GM12874 (cell line): Measurements from ENCODE around the gene ATF5.
"Not testable (repeated sequence)": the region's sequence is repeated elsewhere in the genome, so short reads cannot be mapped to it uniquely, and the experiment has no call there.

Experiments used
- TF ChIP-seq, protein P1 (sequence below): IDR thresholded peaks from 2 replicates; pipeline ENCODE4 v1.5.1; 2011; ENCODE audit warnings: low read depth, mild to moderate bottlenecking, control low read depth, low read length, moderate library complexity; ENCODE audit not compliant: insufficient read depth

The ATF5 gene

GRCh38 chr19:49954933-49955332 lies 25.9 kb downstream of the ATF5 start:
- TF ChIP-seq, protein P1, sequence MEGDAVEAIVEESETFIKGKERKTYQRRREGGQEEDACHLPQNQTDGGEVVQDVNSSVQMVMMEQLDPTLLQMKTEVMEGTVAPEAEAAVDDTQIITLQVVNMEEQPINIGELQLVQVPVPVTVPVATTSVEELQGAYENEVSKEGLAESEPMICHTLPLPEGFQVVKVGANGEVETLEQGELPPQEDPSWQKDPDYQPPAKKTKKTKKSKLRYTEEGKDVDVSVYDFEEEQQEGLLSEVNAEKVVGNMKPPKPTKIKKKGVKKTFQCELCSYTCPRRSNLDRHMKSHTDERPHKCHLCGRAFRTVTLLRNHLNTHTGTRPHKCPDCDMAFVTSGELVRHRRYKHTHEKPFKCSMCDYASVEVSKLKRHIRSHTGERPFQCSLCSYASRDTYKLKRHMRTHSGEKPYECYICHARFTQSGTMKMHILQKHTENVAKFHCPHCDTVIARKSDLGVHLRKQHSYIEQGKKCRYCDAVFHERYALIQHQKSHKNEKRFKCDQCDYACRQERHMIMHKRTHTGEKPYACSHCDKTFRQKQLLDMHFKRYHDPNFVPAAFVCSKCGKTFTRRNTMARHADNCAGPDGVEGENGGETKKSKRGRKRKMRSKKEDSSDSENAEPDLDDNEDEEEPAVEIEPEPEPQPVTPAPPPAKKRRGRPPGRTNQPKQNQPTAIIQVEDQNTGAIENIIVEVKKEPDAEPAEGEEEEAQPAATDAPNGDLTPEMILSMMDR: no peak

DNA sequence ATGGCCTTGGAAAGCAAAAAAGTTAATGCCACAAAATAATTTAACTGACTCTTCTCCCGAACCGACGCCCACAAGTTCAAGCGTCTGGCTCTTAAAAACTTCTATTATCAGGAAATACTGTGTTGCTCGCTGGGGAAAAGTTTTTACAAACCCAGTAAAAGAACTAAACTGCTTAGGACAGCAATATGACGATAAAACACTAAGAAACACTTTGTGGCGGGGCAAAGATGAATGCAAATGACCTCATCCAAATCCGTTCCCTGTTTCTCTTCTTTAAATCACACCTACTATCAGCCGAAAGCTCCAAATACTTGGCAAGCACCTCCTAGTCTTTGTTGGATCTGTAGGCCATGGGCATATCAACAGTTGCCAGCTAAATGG lies 27.1 kb downstream of the ATF5 start:
- TF ChIP-seq, protein P1: no peak

DNA sequence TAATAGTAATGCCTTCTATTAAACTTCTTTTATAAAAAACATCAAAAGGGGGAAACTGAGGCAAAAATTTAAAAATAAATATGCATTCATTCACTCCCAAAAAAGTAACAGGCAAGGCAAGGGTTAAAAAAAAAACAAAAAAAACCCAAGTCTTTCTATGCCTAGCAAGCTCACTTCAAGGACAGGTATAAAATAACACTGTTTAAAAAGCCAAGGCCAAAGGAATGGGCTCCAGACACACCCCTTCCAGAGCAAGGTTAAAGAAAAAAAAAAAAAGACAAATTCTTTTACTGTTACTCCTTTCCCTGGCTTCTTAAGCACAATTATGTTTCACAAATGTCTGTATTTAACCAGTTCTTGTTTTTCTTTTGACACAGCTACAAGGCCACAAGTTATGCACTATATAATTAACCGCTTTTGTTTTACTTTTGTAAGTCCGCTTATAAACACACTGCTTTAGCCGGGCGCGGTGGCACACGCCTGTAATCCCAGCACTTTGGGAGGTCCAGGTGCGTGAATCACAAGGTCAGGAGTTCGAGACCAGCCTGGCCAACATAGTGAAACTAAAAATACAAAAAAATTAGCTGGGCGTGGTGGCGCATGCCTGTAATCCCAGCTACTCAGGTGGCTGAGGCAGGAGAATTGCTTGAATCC lies 28.4 kb downstream of the ATF5 start:
- TF ChIP-seq, protein P1: no peak

- TF ChIP-seq, protein P1: not testable (repeated sequence)
Observed at GRCh38 chr19:49960980-49961379, 32.0 kb downstream of the ATF5 start, which contains the start of gene SIGLEC11. Gene SIGLEC11, minus strand, starts transcription at chr19:49961172. Its CDS starts 91 bp downstream, at chr19:49961081.

DNA sequence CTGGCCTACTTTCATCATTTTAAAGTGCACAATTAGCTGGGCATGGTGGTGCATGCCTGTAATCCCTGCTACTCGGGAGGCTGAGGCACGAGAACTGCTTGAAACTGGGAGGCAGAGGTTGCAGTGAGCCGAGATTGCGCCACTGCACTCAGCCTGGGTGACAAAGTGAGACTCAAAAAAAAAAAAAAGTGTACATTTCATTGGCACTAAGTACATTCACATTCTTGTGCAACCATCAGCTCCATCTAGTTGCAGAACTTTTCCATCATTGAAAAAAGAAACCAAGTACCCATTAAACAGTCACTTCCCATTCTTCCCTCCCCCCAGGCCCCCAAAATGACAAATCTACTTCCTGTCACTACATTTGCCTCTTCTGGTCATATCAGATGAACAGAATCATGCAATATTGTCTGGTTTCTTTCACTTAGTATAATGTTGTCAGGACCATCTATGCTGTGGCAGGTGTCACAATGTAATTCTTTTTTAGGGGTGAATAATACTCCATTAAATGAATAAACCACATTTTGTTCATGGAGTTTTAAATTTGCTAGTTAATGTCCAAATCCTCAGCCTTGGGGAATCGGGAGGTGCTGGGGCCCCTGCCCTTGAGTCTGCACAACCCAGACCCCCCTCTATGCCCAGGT lies 39.4 kb downstream of the ATF5 start:
- TF ChIP-seq, protein P1: no peak

DNA sequence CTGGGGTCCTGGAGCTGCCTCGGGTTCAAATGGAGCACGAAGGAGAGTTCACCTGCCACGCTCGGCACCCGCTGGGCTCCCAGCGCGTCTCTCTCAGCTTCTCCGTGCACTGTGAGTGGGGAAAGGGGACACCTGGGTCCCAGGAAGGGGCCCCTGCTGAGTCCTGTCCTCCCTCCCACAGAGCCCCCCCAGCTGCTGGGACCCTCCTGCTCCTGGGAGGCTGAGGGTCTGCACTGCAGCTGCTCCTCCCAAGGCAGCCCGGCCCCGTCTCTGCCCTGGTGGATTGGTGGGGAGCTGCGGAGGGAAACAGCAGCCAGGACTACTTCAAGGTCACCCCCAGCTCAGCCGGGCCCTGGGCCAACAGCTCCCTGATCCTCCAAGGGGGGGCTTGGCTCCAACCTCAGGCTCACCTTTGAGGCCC lies 43.0 kb downstream of the ATF5 start:
- TF ChIP-seq, protein P1: no peak

DNA sequence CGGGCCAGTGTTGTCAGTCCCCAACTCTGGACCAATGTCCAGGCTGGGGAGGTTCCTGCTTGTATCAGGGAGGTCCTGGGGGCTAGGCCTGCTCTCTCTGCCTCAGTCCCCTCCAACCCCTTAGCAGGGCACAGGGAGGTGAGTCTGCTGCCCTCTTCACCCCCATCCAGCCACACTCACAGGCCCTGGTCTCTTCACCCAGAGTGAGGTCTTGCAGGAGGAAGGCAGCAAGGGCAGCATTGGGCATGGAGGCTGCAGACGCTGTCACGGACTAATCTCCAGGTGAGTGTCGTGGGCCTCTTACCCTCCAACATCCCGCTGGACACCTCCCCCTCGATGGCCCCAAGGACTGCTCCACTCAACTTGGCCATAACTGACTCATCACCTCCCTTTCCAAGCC lies 43.8 kb downstream of the ATF5 start:
- TF ChIP-seq, protein P1: no peak
